ENCODE measurements around the gene USP35.

The USP35 gene, protein sequence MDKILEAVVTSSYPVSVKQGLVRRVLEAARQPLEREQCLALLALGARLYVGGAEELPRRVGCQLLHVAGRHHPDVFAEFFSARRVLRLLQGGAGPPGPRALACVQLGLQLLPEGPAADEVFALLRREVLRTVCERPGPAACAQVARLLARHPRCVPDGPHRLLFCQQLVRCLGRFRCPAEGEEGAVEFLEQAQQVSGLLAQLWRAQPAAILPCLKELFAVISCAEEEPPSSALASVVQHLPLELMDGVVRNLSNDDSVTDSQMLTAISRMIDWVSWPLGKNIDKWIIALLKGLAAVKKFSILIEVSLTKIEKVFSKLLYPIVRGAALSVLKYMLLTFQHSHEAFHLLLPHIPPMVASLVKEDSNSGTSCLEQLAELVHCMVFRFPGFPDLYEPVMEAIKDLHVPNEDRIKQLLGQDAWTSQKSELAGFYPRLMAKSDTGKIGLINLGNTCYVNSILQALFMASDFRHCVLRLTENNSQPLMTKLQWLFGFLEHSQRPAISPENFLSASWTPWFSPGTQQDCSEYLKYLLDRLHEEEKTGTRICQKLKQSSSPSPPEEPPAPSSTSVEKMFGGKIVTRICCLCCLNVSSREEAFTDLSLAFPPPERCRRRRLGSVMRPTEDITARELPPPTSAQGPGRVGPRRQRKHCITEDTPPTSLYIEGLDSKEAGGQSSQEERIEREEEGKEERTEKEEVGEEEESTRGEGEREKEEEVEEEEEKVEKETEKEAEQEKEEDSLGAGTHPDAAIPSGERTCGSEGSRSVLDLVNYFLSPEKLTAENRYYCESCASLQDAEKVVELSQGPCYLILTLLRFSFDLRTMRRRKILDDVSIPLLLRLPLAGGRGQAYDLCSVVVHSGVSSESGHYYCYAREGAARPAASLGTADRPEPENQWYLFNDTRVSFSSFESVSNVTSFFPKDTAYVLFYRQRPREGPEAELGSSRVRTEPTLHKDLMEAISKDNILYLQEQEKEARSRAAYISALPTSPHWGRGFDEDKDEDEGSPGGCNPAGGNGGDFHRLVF

DNA sequence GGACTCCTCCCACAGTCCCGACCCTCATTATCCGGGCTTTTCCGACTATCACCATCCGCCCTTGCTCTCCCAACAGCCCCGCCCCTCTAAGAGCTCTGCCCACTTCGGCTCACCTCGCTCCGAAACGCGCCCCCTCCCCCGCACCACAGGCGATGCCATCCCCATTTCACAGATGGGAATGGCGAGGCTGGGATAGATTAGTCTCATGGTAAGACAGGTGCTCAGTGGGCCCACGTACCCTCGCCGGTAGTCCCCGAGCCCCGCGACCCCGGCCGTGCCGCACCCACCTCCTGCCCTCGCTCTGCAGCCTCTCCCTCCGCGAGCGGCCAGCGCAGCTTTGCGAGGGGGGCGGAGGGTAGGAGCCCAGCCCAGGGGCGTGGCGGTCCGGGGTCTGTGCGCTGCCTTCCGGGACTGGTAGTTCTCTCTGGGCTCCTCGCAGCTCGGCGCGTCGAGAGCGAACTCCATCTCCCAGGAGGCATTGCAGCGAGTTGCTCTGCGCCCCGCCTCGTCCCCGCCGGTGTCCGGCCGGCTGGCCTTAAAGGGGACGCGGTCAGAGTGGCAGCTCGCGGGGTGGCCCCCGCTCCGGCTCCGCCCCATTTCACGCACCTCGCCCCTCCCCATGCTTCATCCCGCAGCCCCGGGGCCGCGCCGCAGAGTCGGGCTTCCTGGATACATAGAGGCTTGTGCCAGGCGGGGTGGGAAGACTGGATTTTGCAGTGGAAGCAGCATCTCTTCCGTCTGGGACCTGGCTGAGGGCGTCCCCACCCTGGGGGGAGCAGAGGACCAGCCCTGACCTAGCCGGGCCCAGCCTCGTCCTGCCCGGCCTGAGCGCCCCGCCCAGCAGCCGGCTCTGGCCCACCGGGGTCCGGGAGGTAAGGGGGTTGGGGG lies at the start of gene USP35, which contains the start of gene KCTD21:
Gene USP35 (plus strand): TSS at position 634 of the 888 bp plus-strand sequence. CDS start 7,327 bp downstream, outside the sequence.
Gene KCTD21 (minus strand): TSS at position 341 of the 888 bp plus-strand sequence. CDS start 14,072 bp downstream, outside the sequence.
- peak; percentile 83 for DNase-seq

DNA sequence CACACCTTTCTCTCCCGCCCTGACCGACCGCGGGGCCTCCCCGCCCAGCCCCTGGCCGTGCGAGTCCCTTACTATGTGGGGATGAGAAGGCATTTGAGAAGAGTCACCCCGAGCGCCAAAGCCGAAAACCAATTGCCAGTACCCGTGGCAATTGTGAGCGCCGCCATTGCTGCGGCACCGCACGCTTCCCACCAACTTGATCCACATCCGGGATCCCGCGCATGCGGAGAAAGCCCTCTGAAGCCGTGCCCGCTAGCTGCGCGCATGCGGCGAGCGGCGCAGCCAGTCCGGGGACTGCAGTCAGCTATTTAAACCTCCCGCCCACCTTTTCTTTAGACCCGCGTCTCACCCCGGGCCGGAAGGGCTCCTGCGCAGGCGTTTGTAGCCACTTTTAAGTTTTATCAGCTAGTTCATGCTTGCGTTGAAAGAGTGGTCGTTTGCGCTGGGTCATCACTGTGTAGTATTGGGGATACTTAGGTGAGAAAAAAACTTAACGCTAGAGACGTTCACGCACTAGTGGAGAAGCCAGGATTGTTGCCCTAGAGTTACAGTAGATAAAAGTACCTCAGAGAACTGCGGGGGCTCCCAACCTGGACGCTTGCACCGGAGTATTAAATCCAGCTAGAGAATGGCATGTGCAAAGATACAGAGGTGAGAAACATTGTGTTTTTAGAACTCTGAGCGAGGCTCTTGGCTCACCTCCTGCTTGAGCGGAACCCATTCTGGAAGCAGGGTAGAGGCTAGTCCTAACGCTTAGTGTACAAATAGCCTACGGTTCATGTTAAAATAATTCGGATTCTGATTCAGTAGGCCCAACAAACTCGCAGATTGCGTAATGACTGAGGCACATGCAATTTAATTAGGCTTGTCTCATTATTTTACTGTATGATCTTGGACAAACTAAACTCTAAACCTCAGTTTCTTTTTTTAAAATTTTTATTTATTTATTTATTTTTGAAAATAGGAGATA lies 49.0 kb upstream of the USP35 start, which contains the start of gene ALG8:
Gene ALG8 (minus strand): TSS at position 205 of the 970 bp plus-strand sequence. CDS start 38 bp downstream, at position 167.
- peak; percentile 91 for DNase-seq

DNA sequence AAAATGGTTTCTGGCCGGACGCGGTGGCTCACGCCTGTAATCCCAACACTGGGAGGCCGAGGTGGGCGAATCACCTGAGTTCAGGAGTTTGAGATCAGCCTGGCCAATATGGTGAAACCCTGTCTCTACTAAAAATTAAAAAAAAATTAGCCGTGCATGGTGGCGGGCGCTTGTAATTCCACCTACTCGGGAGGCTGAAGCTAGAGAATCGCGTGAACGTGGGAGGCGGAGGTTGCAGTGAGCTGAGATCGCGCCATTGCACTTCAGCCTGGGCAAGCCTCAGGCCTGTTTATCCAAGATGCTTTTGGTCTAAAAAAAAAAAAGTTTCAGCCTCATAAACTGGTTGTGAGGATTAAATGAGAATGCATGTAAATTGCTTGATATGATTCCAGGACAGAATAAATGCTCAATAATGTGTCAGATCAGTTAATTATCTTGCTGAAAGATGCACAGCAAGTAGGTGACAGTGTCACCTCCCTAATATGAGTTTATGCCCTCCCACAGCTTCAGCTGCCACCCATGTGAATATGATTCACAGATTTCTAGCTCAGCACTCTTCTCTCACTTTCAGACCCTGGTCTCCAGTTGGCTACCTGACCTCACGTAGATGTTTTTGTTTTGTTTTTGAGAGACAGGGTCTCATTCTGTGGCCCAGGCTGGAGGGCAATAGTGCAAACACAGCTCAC lies 48.2 kb upstream of the USP35 start:
- no peak for DNase-seq

DNA sequence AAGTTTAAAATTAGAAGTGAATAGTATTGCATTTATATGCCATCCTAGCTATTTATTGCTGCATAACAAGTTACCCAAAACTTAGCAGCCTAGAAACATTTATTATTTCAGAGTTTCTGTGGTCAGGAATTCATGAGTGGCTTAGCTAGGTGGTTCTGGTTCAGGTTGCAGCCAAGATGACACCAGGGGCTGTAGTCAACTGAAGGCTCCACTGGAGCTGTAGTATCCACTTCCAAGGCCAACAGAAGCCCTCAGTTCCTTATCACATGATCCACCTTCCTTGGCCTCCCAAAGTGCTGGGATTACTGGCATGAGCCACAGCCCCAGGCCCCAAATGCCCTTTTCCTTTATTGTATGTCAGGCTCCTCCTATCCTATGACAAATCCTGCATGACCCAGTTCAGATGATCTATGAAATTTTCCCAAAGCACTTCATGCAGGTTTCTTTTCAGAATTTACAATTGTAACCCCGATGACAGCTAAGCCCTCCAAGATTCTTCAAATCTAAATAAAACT lies 43.2 kb upstream of the USP35 start:
- no peak for DNase-seq

DNA sequence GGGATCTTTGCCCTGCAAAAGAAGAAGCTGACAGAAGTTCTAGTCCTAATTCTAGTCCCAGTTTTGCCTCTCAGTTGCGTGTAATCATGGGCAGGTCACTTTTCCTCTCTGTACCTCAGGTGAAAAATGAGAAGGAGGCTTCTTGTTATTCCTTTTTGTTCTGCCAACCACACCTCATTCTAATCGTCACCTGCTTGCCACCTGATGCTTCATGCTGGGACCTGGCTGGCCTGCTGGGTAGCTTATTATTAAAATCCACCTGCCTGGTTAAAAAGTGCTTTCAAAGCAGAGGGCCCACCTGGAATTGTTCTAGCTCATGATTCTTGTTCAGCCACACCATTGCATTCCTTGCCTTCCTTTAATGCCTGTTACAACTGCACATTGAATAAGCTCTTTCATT lies 40.9 kb upstream of the USP35 start:
- no peak for DNase-seq

DNA sequence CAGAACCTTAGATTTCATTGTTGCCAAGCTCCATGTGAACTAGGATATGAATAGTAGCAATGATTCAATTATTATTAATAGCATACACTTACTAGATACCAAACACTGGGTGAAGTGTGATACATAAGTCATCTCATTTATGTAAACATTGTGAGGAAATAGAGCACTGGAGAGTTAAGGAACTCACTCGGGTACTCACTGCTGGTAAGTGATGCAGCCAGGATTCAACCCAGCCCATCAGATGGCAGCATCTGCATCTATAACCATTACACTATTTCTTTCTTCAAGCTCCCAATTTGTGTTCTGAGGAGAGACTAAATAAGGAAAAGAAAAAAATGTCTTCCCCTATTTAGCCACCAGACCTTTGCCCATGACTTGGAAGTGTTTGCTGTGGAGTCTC lies 39.1 kb upstream of the USP35 start:
- DNase-seq: no peak

DNA sequence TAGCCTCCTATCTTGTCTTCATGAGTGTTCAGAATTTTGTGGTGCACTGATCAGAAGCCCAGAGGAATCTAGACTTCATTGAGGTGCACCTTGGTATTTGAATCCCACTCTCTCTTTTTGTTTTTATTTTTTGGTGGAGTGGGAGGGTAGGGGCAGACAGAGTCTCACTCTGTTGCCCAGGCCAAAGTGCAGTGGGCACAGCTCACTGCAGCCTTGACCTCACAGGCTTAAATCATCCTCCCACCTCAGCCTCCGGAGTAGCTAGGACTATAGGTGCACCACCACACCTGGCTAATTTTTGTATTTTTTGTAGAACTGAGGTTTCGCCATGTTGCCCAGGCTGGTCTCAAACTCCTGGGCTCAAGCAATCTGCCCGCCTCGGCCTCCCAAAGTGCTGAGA lies 38.4 kb upstream of the USP35 start:
- no peak for DNase-seq

DNA sequence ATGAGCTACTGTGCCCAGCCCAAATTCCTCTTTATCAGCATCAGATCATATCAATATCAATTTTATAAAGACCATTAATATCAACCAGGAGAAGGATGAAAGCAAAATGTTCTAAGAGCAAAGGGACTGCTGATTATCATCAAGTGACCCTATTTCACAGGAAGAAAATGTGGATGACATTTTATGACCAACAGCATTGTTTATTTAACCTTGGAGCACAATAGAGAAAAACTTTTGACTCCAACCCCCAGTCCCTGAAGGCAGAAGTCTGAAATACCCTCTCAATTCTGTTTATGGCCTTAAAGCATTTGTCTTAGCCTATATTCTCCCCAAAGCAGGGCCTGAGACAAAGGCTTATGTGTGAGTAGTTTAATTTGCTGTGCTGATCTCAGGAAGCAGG lies 38.0 kb upstream of the USP35 start:
- DNase-seq: no peak

DNA sequence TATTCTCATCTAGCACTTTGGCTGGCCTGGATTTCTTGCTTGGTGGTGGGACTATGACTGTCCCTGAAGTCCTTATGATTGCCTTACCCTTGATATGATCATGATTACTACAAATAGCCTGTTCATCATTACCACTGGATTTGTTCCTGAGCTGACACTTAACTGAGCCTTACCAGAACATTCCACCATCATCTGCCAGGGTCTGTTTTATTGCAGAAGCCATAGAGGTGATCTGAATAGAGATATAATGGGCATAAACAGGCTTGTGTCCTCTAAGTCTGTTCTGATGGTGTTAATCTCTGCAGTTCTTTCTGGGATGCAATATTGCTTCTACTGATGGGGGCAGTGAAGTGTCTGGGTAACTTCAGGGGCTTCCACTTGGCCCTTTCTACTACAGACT lies 36.9 kb upstream of the USP35 start:
- no peak for DNase-seq

DNA sequence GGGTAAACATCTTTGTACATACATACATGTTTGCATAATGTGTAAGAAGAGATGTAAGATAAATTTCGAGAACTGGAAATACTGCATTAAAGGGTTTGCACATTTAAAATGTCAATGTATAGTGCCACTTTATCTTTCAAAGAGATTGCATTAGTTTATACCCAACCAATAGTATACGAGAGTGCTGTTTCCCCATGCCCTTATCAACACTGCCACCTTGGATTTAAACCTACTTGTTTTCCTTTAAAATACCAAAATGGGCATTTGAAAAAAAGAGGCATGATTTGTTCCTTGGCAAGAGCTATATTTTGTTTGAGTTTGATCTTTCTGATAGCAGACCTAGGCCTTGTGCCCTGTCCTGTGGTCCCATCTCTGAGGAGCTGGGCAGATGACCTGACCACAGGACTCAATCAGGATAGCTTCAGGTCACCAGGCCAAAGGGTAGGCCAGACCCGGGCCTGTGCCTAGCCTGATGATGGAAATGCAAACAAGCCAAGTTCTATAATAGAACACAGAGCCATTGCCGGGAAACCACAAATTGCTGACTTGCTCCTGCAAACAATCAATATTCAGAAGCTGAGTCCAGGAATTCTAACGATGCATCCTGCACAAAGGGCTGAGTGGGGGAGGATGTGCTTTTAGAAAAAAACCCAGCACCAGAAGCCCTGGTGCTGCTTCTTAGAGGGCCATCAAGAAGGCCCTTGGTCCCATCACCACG lies 32.4 kb upstream of the USP35 start:
- DNase-seq: no peak

DNA sequence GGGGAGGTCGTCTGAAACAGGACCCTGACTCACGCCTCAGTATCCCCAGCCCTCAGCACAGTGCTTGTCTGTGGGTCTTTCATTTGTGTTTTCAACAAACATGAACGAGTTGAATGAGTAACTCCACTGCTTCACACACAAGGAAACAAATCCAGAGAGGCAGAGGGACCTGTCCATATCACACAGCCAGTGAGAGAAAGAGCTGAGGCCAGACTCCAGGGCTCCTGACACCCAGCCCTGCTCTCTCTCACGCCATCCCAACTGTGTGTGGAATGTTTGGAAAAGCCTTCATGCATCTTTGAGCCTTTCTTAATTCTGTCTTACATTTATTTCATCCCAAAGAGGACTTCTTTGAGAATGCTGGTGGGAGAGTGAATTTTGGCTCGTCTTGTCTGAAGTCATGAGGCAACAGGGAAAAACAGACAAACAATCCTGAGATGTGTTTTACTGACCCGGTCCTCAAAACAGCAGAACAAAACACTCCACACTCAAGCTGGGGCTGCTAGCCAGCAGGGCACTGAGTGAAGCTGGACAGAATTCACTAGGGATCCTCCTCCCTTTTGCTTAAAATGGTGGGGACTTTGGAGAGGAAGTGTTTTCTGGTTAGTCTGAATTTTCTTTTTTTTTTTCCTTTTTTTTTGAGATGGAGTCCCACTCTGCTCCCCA lies 29.6 kb upstream of the USP35 start:
- no peak for DNase-seq

DNA sequence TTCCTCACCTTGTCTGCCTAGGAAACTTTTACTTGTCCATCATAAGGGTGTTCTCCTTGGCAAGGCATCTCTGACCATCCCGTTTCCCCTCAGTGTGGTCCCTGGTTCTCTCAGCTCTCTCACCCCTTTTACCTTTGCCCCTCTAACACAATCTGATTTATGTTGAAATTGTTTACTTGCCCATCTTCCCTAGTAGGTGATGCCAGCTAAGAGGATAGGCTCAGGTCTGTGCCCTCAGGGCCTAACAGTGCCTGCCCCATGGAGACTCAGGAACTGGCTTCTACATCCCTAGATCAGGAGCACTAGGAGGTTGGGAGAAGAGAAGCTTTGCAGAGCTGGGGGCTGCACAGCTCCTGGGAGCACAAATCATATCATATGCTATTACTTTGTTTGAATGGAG lies 28.2 kb upstream of the USP35 start:
- no peak for DNase-seq

DNA sequence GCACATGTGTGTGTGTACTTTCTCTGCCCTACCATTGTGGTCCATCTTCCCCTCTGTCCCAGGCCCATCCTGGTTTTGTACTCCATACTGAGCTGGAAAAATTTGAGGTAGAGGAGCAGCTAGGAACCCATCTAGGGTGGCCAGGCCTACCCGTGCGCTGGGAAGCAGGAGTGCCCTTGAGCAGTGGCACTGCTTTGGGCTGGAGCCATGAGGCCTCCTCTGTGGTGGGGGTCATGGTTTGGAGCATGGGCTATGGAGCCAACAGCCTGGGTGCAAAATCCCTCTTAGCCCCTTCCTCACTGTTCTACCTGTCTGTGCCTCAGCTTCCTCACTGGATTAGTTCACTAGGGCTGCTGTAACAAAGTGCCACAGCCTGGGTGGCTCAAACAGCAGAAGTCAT lies 27.4 kb upstream of the USP35 start:
- no peak for DNase-seq

DNA sequence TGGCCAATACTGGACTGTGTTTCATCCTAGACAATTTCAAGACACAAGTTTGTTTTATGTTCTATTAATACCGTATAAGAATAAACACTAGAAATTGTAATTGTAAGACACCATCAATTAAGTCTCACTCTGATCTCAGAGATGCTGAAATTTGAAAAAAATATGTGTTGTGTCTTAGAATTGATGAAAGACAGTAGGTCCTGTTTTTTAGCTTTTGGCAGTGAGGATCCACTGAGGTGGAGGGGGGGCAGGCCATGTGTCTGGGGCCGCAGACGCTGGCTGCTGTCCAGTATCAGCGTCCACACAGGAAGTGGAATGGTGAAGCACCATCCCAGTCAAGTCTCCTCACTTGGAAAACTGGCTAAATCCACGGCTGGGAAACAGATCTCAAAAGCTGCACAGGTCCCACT lies 26.8 kb upstream of the USP35 start:
- DNase-seq: no peak

DNA sequence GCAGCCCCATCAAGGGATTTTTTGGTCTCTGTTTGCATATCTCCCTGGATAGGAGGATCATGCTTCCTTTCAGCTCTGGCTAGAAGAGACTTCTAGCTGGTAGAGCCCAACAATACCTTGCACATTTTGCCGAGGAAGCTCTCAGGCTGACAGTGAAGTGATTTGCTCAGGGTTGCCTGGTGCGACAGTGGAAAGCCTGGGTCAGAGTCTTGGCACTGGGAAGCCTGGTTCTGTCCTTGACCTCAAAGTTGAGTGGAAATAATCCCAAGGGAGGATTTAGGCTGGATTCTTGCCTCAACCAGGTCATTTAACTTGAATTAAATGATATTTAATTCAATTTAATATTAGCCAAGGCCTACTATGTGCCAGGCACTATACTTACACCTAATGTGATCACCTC lies 24.9 kb upstream of the USP35 start:
- DNase-seq: no peak

DNA sequence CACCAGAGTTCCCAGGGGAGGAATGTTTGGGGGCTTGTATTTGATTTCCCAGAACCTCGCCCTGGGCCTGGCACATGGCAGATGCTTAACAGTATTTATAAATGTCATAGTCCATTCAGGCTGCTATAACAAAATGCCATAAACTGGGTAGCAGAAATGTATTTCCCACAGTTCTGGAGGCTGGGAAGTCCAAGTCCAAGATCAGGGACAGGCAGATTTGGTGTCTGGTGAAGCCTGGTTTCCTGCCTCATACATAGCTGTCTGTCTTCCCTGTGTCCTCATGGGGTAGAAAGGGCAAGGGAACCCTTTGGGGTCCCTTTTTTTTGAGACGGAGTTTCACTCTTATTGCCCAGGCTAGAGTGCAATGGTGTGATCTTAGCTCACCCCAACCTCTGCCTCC lies 24.2 kb upstream of the USP35 start:
- no peak for DNase-seq

DNA sequence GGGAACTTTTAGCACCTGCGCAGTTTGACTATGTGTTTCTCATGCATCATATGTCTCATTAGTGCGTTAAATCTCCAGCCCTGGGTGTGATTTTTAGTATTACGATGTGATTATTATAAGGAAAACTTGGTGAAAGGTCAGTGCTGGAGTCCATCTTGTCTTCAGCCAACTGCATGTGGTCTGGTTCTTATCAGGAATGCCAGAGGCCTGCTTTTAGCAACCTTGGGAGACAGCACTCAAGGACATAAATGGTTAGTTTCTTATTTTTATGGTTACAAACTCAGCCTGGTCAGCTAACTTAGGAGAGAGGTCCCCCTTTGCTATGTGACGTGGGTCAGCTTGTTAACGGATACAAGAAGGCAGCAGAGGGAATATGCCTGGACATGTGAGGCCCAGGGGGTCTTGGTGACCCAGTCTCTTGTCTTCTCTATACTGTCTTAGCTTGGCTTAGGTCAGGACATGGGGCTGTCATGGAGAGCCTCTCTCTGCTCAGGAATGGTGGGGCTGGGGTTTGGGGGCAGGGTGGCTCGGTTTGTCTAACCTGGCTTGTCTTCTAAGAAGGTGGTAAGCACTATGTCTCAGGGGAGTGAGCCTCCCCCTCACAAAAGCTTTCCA lies 21.8 kb upstream of the USP35 start:
- no peak for DNase-seq

Data from GF-D8 (cell line).